Endothelial cell of umbilical vein (primary cell): Measurements from ENCODE around the gene BLTP3A.

ENCODE experiments used
- CTCF ChIP-seq, 2 donors: IDR thresholded peaks; 1 replicate in 1 of 2; 2 replicates in 1 of 2; pipeline ENCODE4 v1.5.1; 2011; ENCODE audit warnings: low read length in 2 of 2, mild to moderate bottlenecking in 2 of 2, moderate library complexity in 2 of 2, control low read depth in 1 of 2, inconsistent platforms in 1 of 2, low read depth in 1 of 2; ENCODE audit not compliant: insufficient read depth in 1 of 2; ENCODE audit errors: extremely low read depth in 1 of 2
- FOS ChIP-seq: IDR thresholded peaks from 2 replicates; pipeline ENCODE4 v1.6.1; 2011; ENCODE audit warnings: mild to moderate bottlenecking, low read length, moderate library complexity, borderline replicate concordance; ENCODE audit not compliant: insufficient read depth
- MYC ChIP-seq: IDR thresholded peaks from one replicate; pipeline ENCODE4 v1.6.1; 2011; ENCODE audit warnings: mild to moderate bottlenecking, low read depth, low read length
- POLR2A ChIP-seq: IDR thresholded peaks from 2 replicates; pipeline ENCODE4 v1.6.1; 2012; ENCODE audit warnings: low read depth, mild to moderate bottlenecking, control low read depth, low read length
- POLR2AphosphoS5 ChIP-seq: IDR thresholded peaks from 2 replicates; pipeline ENCODE4 v1.6.1; 2012; ENCODE audit warnings: low read depth, mild to moderate bottlenecking, control low read depth, low read length, moderate library complexity; ENCODE audit not compliant: insufficient read depth

DNA sequence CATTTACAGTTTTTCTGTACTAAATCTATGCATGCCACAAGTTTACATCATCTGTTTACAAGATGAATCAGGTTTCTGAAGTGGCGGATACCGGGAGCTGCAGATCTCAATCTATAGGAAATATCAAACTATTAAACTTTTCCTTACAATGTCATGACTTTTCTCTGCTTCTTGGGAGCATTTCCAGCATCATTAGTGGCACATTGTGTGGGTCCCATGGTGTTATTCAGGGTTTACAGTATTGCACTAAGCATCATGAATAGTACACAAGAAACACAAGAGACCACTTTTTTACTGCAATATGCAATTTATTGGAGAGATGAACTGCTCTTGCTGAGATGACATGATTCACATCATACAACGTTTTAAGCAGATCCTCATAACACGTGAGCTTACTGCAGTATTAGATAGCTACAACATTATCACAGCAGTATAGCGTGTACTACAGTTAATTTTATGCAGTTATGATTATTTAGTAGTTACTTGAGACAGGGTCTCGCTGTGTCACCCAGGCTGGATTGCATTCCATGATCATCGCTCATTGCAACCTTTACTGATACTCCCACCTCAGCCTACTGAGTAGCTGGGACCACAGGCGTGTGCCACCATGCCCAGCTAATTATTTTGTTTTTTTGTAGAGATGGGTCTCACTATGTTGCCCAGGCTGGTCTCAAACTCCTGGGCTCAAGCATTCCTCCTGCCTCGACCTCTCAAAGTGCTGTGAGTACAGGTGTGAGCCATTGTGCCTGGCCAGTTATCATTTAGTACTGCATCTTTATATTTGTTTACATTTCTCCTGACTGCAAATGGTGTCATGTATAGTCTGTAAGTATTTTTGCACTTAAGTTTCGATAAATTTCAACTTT is 18.4 kb downstream of the BLTP3A start:
- TF ChIP-seq CTCF (IDR thresholded peaks at IDR 0.05; ENCODE audit: extremely low read depth in 1 of 2, insufficient read depth in 1 of 2, low read depth in 1 of 2, low read length in 2 of 2), result no peak
- no peak for TF ChIP-seq MYC
- peak; percentile 38 for TF ChIP-seq POLR2A
- TF ChIP-seq FOS, result peak; percentile 46
- TF ChIP-seq POLR2AphosphoS5, result peak; percentile 30
